Kidney glomerular epithelial cell (primary cell): Measurements from ENCODE around the gene CRYBG2.
"Not testable (repeated sequence)": the region's sequence is repeated elsewhere in the genome, so short reads cannot be mapped to it uniquely, and the experiment has no call there.

ENCODE experiments used
- DNase-seq: peaks from one replicate; lab custom pipeline; 2025; lab: John Stamatoyannopoulos, UW

Gene CRYBG2

GRCh38 chr1:26318338-26319064 is 35.4 kb downstream of the CRYBG2 start:
- no peak for DNase-seq

DNA sequence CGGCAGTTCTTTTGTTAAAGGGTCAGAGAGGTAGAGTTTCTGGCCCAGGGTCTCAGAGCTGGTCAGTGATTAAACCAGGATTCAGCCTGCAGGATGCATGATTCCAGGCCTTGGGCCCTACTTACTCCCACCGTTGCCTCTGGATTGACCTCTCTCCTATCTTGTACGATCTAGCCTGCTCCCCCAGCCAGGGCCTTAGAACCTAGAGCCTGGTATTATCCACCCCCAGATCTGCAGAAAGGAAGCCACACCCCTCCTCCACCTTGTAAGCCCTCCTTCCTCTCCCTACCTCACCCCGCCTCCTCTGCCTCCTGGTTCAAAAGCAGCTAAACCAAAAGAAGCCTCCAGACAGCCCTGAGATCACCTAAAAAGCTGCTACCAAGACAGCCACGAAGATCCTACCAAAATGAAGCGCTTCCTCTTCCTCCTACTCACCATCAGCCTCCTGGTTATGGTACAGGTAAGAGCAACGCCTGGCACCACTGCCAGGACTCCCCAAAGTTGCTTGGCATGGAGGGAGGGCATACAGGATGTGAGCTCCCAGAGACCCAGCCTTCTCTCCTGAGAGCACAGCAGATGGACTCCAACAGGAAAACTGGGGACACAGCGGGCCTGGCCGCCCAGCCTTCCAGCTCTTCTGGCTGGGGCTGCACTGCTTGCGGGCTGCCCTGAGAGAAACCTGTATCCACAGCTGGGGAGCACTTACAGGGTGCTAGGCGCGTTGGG is 36.2 kb downstream of the CRYBG2 start, which contains the start of gene CD52:
TSS of gene CD52 (plus strand) at position 347 of the 726 bp plus-strand sequence. CDS start at position 407, 60 bp downstream.
- no peak for DNase-seq

DNA sequence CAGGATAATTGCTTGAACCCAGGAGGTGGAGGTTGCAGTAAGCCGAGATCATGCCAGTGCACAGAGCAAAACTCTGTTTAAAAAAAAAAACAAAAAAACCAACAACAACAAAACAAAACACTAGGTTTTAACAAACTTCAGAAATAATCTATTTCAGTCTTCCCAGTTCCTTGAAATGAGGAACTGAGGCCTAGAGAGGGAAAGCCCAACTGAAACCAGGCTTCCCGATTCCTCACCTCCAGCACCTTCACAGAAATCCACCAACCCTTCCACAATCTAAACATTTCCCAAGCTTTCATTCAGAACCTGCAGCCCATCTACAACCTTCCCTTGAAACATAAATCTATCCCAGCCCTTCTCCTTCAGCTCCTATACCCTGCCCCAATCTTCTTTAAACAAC is 36.8 kb downstream of the CRYBG2 start:
- no peak for DNase-seq

DNA sequence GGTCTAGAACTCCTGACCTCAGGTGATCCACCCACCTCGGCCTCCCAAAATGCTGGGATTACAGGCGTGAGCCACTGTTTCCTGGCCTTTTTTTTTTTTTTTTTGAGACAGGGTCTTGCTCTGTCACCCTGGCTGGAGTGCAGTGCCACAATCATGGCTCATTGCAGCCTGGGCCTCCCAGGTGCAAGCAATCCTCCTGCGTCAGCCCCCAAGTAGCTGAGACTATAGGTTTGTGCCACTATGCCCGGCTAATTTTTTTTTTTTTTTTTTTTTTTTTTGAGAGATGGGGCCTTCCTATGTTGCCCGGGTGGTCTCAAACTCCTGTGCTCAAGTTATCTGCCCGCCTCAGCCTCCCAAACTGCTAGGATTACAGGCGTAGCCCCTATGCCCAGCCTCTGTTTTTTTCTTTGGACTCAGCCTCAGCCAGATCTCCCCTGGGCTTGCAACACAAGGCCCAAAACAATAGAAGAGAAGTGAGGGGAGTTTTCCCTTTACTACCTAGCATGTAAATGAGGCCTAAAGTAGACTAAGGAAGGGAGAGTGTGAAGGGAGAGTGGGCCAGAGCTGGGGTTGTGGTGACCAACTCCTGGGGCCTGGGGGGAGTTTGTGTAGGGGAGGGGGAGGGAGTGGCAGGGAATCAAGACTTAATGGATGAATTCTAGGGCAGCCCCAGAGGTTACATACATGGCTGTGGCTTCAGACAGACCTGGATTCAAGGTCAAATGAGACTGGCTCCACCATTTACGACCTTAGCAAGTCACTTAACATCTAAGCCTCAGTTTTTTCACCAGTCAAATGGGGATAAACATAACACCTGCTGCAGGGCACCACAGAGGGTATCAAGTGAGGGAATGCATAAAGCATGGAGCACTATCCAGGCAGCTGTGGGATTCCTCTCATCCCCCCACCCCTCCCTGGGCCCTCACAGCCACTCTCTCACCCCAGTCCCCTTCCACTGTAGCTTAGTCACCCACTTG is 37.8 kb downstream of the CRYBG2 start:
- no peak for DNase-seq

GRCh38 chr1:26314501-26314900 is 39.4 kb downstream of the CRYBG2 start:
- no peak for DNase-seq

GRCh38 chr1:26307966-26308899 is 45.7 kb downstream of the CRYBG2 start:
- not testable (repeated sequence) for DNase-seq

DNA sequence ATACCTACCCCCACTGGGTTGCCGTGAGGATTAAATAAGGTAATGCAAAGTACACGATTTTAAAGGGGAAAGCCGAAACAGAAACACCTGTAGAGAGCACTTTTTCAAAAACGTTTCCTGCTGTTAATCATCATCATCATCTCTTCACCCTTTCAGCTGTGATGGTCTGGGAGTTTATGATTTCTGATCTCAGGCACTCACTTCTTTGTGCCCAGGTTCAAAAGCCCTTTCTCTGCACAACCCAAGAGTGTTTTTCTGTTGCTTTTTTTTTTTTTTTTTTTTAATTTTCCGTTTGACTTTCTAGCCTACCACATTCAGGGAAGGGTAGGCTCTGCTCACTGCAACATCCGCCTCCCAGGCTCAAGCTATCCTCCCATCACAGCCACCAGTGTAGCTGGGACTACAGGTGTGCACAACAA is 46.6 kb downstream of the CRYBG2 start:
- no peak for DNase-seq

- DNase-seq = peak; percentile 96
Observed at GRCh38 chr1:26306290-26307229, 47.4 kb downstream of the CRYBG2 start, which contains the start of gene UBXN11. TSS of gene UBXN11 (minus strand) at chr1:26306636. CDS start at chr1:26302883, 3,753 bp downstream.

DNA sequence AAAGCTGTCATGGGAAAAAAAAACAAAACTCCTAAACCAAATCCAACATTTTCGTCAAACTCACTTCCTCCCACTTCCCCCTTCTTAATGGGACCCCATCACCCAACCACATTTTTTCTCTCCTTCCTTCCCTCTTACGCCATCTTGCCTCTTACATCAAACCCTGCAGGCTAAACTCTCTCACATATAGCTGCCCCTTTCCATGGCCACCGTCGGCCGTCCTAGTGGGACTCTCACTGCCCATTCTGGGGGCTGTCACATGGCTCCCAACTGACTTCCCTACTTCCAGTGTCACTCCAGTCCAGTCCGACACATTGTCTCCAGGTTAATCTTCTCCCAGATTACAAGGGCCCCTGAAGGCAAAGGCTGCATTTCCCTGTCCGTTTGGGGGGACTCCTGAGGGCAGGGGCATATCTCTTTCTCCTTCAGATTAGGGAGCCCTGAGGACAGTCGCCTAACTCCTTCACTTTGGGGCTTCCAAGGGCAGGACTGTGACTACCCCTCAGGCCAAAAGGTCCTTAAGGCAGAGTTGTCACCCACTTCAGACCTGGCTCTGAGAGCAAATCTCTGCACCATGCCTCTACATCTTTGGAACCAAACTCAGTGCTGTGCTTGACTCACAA is 48.2 kb downstream of the CRYBG2 start:
- DNase-seq = no peak

DNA sequence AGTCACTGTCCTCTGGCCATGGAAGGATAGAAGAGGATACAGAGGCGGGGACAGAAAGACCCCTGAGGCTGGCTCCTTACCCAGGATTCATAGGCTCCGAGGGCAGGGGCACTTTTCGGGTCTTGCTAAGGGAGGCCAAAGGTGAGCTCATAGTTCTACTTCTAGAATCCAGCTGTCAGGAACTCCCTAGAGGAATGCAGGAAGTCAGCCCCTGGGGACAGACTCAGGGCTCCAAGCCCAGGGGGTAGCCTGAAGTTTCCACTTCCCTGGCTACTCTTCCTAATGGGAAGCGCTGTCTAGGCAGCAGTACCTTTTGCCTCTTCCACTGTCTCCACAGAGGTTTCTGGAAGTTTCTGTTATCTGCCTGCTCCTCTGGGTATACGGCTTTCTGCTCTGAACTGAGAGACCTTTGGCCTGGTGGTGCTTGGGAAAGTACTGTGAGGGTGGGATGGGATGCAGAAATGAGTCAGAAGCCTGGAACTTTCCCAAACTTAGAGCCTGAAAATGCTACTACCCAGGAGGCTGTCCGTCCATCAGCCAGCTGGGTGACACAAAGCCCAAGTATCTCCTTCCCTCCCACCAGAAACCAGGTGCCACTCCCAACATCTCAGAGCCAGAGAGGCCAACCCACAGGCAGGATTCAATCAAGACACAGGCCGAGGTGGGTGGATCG is 51.1 kb downstream of the CRYBG2 start:
- peak; percentile 19 for DNase-seq

GRCh38 chr1:26300578-26301275 is 53.2 kb downstream of the CRYBG2 start:
- DNase-seq = no peak

DNA sequence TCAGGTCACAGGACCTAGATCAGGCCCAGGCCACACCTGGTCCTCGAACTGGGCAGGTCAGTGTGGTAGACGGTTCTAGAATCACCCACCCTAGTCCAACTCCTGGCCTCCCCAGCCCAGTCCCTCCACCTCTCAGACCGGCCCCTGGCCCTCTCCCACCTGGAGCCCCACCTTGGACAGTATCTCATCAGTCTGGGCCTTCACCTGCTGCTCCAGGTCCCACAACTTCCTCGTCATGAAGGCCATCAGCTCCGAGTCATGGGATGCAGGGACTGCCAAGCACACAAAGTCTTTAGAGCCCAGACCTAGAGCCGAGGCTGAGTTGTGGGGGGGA is 56.2 kb downstream of the CRYBG2 start:
- DNase-seq = no peak

- no peak for DNase-seq
Observed at GRCh38 chr1:26297057-26297790, 56.7 kb downstream of the CRYBG2 start.

GRCh38 chr1:26296340-26297056 is 57.4 kb downstream of the CRYBG2 start:
- no peak for DNase-seq

DNA sequence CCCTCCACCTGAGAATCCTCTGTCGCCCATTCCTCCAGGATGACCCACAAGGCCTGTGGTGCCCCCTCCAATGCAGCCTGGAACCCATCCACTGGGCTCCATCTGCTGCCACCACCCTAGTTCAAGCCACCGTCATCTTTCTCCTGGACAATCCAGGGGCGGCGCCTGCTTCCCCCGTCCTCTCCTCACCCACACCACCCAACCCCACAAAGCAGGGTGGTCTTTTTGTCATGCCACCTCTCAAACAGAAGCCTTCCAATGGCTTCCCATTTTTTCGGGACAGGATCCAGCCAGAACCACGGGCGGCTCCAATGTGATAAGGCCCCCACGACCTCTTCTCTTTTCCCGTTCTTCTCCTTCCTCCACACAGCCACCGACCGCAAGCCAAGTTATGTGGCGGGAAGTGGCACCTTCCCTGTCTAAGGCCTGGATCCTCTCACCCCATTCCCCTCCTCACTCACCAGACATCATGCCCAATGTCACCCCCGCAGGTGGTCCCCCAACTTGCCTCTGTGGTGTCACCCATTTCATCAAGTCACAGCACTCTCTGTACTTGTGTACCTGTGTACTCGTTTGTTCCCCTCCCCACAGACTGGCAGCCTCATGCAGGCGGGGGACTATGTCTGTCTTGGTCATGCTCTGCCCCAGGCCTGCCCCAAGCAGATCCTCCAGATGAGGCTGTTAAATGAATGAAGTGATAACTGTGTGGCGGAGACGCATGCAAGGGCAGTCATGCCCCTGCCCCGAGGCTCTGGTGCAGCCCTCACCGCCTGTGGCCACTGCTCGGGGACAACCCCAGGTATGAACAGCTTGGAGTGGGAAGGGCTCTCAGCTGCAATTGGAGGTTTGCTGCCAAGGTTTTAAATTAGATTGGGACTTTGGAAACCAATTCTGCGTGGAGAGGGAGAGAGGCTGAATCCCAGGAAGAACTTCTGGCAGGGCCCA is 58.5 kb downstream of the CRYBG2 start:
- no peak for DNase-seq
